ENCODE results near the gene TPST2. TPM values are rescaled to one million over a fixed set of nuclear protein-coding genes. Genes with fewer than 3 reads are reported as not detected.

TPST2 gene
- total and polyA plus RNA-seq, 10 of the 15 experiments (the other 5 are each of a cell fraction or from before 2014, with no cell fraction given), result 6.3 to 33.7 (median 28.4) TPM

GRCh38 chr22:26564672-26565071 is 25.3 kb downstream of the TPST2 start:
- TF ChIP-seq CREM (IDR thresholded peaks at IDR 0.05; ENCODE audit: low read depth), result no peak
- no peak for TF ChIP-seq FOXK2 (IDR thresholded peaks at IDR 0.05)
- no peak for TF ChIP-seq BACH1 (IDR thresholded peaks at IDR 0.05; ENCODE audit: borderline replicate concordance)
- no peak for TF ChIP-seq EP300 (IDR thresholded peaks at IDR 0.05; ENCODE audit: borderline replicate concordance in 1 of 2, control insufficient read depth in 1 of 2, low read depth in 2 of 2, low read length in 2 of 2)
- TF ChIP-seq WRNIP1 (IDR thresholded peaks at IDR 0.05; ENCODE audit: borderline replicate concordance, low read depth, low read length), result no peak
- no peak for TF ChIP-seq SPI1 (IDR thresholded peaks at IDR 0.05; ENCODE audit: borderline replicate concordance, insufficient read depth, low read depth, low read length)
- no peak for TF ChIP-seq CEBPZ (IDR thresholded peaks at IDR 0.05; ENCODE audit: low read depth, low read length)
- no peak for TF ChIP-seq CBFB (IDR thresholded peaks at IDR 0.05; ENCODE audit: low read depth)
- H4K20me1 ChIP-seq (ENCODE audit: control insufficient read depth, insufficient read depth), result no peaks in the 10 kb centered on the region
- no peak overlapping the region for H3K9ac ChIP-seq (ENCODE audit: control insufficient read depth, insufficient read depth, low read length)
- no peaks in the 10 kb centered on the region for H3K4me1 ChIP-seq (ENCODE audit: control insufficient read depth, insufficient read depth, low read length)
- no peak for FAIRE-seq
- ChIA-PET SMC1A (ENCODE audit: uncharacterized antibody, unreplicated experiment) (no interaction called here), RAD21 (ENCODE audit: unreplicated experiment) (interaction anchor here (1.0 to 1.4 kb wide), 2 partner anchors 14 to 79 kb away, joined by 3 to 8 read pairs; no protein-coding TSS in a partner anchor), POLR2A (interaction anchor here (0.6 kb wide), 1 partner anchor 20 kb away, joined by 3 read pairs; no protein-coding TSS in a partner anchor), CTCF (no interaction called here)
- peaks cover 0 to 5% of the 10 kb centered on the region in 2 experiments; a peak in 2 of 4 replicates for H3K36me3 ChIP-seq (ENCODE audit: control insufficient read depth in 2 of 2, insufficient read depth in 2 of 2, low read length in 1 of 2)
- H3K4me2 ChIP-seq (ENCODE audit: control insufficient read depth, insufficient read depth), result no peak overlapping the region
- H2AFZ ChIP-seq (ENCODE audit: control insufficient read depth, low read depth, low read length), result no peak overlapping the region
- in situ Hi-C loops (cut with MboI) (no loop called here), intact Hi-C loops (cut with micrococcal nuclease; ENCODE audit: unreplicated experiment) (no loop called here)
- no TSS peak for BruUV-seq (replicated peaks)
- H3K79me2 ChIP-seq (ENCODE audit: control insufficient read depth, insufficient read depth, low read length), result peaks cover 2% of the 10 kb centered on the region; the same call in 1 of the 2 replicates
- no peaks in the 10 kb centered on the region for H3K27me3 ChIP-seq (replicated peaks in 1 of 2; ENCODE audit: control insufficient read depth in 2 of 2, insufficient read depth in 2 of 2, low read length in 1 of 2)
- no peak for ATAC-seq
- H3K4me3 ChIP-seq, result no peak overlapping the region
- H3K27ac ChIP-seq (ENCODE audit: control insufficient read depth, insufficient read depth), result no peak overlapping the region
- WGBS (ENCODE audit: insufficient coverage, insufficient replicate concordance, low lambda C conversion rate, missing lambda C conversion rate), result 98% methylated on average over 3 of the region's 3 CpGs
- no peak for DNase-seq (ENCODE audit: low read depth, low spot score)
- H3K9me3 ChIP-seq (replicated peaks; ENCODE audit: control insufficient read depth, insufficient read depth, low read length), result no peaks in the 10 kb centered on the region
